GM12878 (cell line): ENCODE results near the gene PSMB4. TPM values are rescaled to one million over a fixed set of nuclear protein-coding genes. Genes with fewer than 3 reads are reported as not detected.

Experiments used
- ATAC-seq: fragments of 200-7000 bp; cut with Tn5 transposase; 3 replicates; pipeline ENCODE4 v1.9.1; 2020; ENCODE audit warnings: mild to moderate bottlenecking, moderate library complexity
- BruUV-seq: library from RNA; stranded (reverse); fragments of 400-500 nt; replicated peaks from 2 replicates; lab custom pipeline; 2021; lab: Mats Ljungman, UMichigan
- CTCF ChIA-PET: fragments of 300-600 bp; sonication (Branson Sonifier 250); formaldehyde crosslinking; extraction: SDS; loops from one replicate; lab custom pipeline; 2021; ENCODE audit warnings: inconsistent platforms; lab: Yijun Ruan, JAX
- POLR2A ChIA-PET: fragments of 350-600 bp; formaldehyde crosslinking; extraction: SDS; loops from one replicate; lab custom pipeline; 2021; ENCODE audit warnings: inconsistent platforms; lab: Charles Lee
- RAD21 ChIA-PET: fragments of 300-600 bp; sonication (Branson Sonifier 250); formaldehyde crosslinking; loops from one replicate; lab custom pipeline; 2023; ENCODE audit warnings: antibody characterized with exemption; ENCODE audit not compliant: unreplicated experiment; lab: Charles Lee
- SMC1A ChIA-PET: fragments of 300-600 bp; sonication (Branson Sonifier 250); formaldehyde crosslinking; loops from one replicate; lab custom pipeline; 2023; ENCODE audit not compliant: unreplicated experiment, uncharacterized antibody; lab: Charles Lee
- DNase-seq: peaks from one replicate; pipeline ENCODE4 v3.0.0-alpha.2; 2011; ENCODE audit warnings: low read depth, low spot score
- FAIRE-seq: peaks from 3 replicates; lab custom pipeline; 2011; peaks lifted over from hg19 to GRCh38; lab: Jason Lieb, UNC
- H2AFZ ChIP-seq: 2 replicates; pipeline ENCODE4 v1.6.0; 2011; ENCODE audit warnings: low read depth, low read length, control low read depth; ENCODE audit not compliant: control insufficient read depth
- H3K27ac ChIP-seq: 2 replicates; pipeline ENCODE4 v1.5.1; 2011; ENCODE audit warnings: control low read depth; ENCODE audit not compliant: control insufficient read depth, insufficient read depth
- H3K27me3 ChIP-seq, 2 experiments: replicated peaks in 1 of 2; 2 replicates each; pipeline versions ENCODE4 v1.6.0 to v1.6.1; 2011; ENCODE audit warnings: low read length in 1 of 2; ENCODE audit not compliant: control insufficient read depth in 2 of 2, insufficient read depth in 2 of 2
- H3K36me3 ChIP-seq, 2 experiments: 2 replicates each; pipeline ENCODE4 v1.5.1; 2011; ENCODE audit warnings: low read length in 1 of 2; ENCODE audit not compliant: control insufficient read depth in 2 of 2, insufficient read depth in 2 of 2
- H3K4me1 ChIP-seq: 2 replicates; pipeline ENCODE4 v1.6.1; 2011; ENCODE audit warnings: mild to moderate bottlenecking, low read length, moderate library complexity, mixed read lengths; ENCODE audit not compliant: control insufficient read depth, insufficient read depth
- H3K4me2 ChIP-seq: 2 replicates; pipeline ENCODE4 v1.6.0; 2011; ENCODE audit warnings: control low read depth; ENCODE audit not compliant: control insufficient read depth, insufficient read depth
- H3K4me3 ChIP-seq: fragments of 200-600 bp; sonication (generic); 2 replicates; pipeline ENCODE4 v1.5.1; 2016
- H3K79me2 ChIP-seq: 2 replicates; pipeline ENCODE4 v1.6.0; 2011; ENCODE audit warnings: low read length; ENCODE audit not compliant: control insufficient read depth, insufficient read depth
- H3K9ac ChIP-seq: 2 replicates; pipeline ENCODE4 v1.8.0; 2011; ENCODE audit warnings: low read length, control low read depth, mixed read lengths; ENCODE audit not compliant: control insufficient read depth, insufficient read depth
- H3K9me3 ChIP-seq: replicated peaks from 3 replicates; pipeline ENCODE4 v1.5.1; 2011; ENCODE audit warnings: mild to moderate bottlenecking, low read length; ENCODE audit not compliant: control insufficient read depth, insufficient read depth
- H4K20me1 ChIP-seq: 2 replicates; pipeline ENCODE4 v1.6.0; 2011; ENCODE audit not compliant: control insufficient read depth, insufficient read depth
- ASH2L ChIP-seq: fragments of 300-600, 200-600 bp; sonication (generic); IDR thresholded peaks from 2 replicates; pipeline ENCODE4 v1.6.1; 2017; ENCODE audit warnings: low read depth, mild to moderate bottlenecking, borderline replicate concordance
- CHD1 ChIP-seq: IDR thresholded peaks from 2 replicates; pipeline ENCODE4 v1.6.1; 2012; ENCODE audit warnings: low read depth, low read length, improper control_type of control experiment
- CREM ChIP-seq: IDR thresholded peaks from 2 replicates; pipeline ENCODE4 v1.6.1; 2014; ENCODE audit warnings: antibody characterized with exemption, low read depth
- E2F4 ChIP-seq: IDR thresholded peaks from 2 replicates; pipeline ENCODE4 v1.6.1; 2012; ENCODE audit warnings: low read depth, low read length, improper control_type of control experiment
- EZH2 ChIP-seq: IDR thresholded peaks from 2 replicates; pipeline ENCODE4 v1.6.1; 2012; ENCODE audit warnings: low read depth, mild to moderate bottlenecking, control low read depth, inconsistent platforms, low read length, borderline replicate concordance; ENCODE audit not compliant: control insufficient read depth
- GABPA ChIP-seq: IDR thresholded peaks from 2 replicates; pipeline ENCODE4 v1.6.1; 2014; ENCODE audit warnings: antibody characterized with exemption, low read depth, mild to moderate bottlenecking, inconsistent platforms
- JUNB ChIP-seq: IDR thresholded peaks from 2 replicates; pipeline ENCODE4 v1.6.1; 2016; ENCODE audit warnings: antibody characterized with exemption, mild to moderate bottlenecking
- MXI1 ChIP-seq: fragments of 150-350 bp; IDR thresholded peaks from 2 replicates; pipeline ENCODE4 v1.6.1; 2011; ENCODE audit warnings: low read depth, mild to moderate bottlenecking, inconsistent platforms, low read length, improper control_type of control experiment
- NFIC ChIP-seq: IDR thresholded peaks from 2 replicates; pipeline ENCODE4 v1.6.1; 2012; ENCODE audit warnings: low read depth, mild to moderate bottlenecking, inconsistent platforms, low read length, moderate library complexity
- NFXL1 ChIP-seq: fragments of 450-650 bp; IDR thresholded peaks from 2 replicates; pipeline ENCODE4 v1.6.1; 2017; ENCODE audit warnings: antibody characterized with exemption, mild to moderate bottlenecking, borderline replicate concordance
- NFYB ChIP-seq: IDR thresholded peaks from 2 replicates; pipeline ENCODE4 v1.6.1; 2011; ENCODE audit warnings: low read depth, mild to moderate bottlenecking, low read length, improper control_type of control experiment, moderate library complexity; ENCODE audit not compliant: insufficient read depth
- NKRF ChIP-seq: fragments of 450-650 bp; conservative IDR thresholded peaks from 2 replicates; pipeline ENCODE4 v1.6.1; 2017; ENCODE audit warnings: mild to moderate bottlenecking, moderate library complexity
- RELA ChIP-seq: fragments of 450-650 bp; IDR thresholded peaks from 2 replicates; pipeline ENCODE4 v1.8.0; 2014; ENCODE audit warnings: borderline replicate concordance; ENCODE audit not compliant: partially characterized antibody
- SKIL ChIP-seq: fragments of 450-650 bp; IDR thresholded peaks from 2 replicates; pipeline ENCODE4 v1.6.1; 2017; ENCODE audit warnings: mild to moderate bottlenecking, low read depth, inconsistent platforms; ENCODE audit not compliant: poor library complexity, severe bottlenecking
- SMAD5 ChIP-seq: IDR thresholded peaks from 2 replicates; pipeline ENCODE4 v1.6.1; 2016; ENCODE audit warnings: antibody characterized with exemption, low read depth
- SMC3 ChIP-seq: IDR thresholded peaks from 2 replicates; pipeline ENCODE4 v1.6.1; 2011; ENCODE audit warnings: low read length, improper control_type of control experiment, borderline replicate concordance
- SREBF1 ChIP-seq: IDR thresholded peaks from 2 replicates; pipeline ENCODE4 v1.6.1; 2012; ENCODE audit warnings: mild to moderate bottlenecking, low read length
- ZNF274 ChIP-seq: IDR thresholded peaks from one replicate; pipeline ENCODE4 v1.8.0; 2011; ENCODE audit not compliant: insufficient read length, insufficient read depth
- ZNF384 ChIP-seq: IDR thresholded peaks from 2 replicates; pipeline ENCODE4 v1.6.1; 2012; ENCODE audit warnings: low read depth, mild to moderate bottlenecking, low read length, improper control_type of control experiment, borderline replicate concordance
- WGBS: methylation state at CpG from one replicate; pipeline ENCODE4 v1.1.6; 2016; ENCODE audit warnings: low lambda C conversion rate; ENCODE audit not compliant: insufficient replicate concordance, insufficient coverage; ENCODE audit errors: missing lambda C conversion rate; 5-methylcytosine and 5-hydroxymethylcytosine counted together
- in situ Hi-C: fragments of 300-500 bp; cut with MboI; formaldehyde crosslinking; loops from 9 replicates; pipeline ENCODE4 v1.14.3; 2018; ENCODE audit warnings: mixed read lengths
- intact Hi-C: fragments of 100-400 bp; cut with micrococcal nuclease; formaldehyde crosslinking; loops from one replicate; pipeline ENCODE4 v1.14.2; 2022; ENCODE audit not compliant: unreplicated experiment
- polyA plus RNA-seq, 11 experiments: library from polyadenylated mRNA; depleted of rRNA in 4 of 11; unstranded in 6 of 11; stranded (reverse) in 5 of 11; fragments of >200 nt; fragmentation: Nextera tagmentation in 4 of 11; fragmentation: Illumina TruSeq in 1 of 11; extraction: Ambion mirVana in 4 of 11; extraction: Trizol in 1 of 11; gene quantifications; 1 replicate in 1 of 11; 2 replicates in 10 of 11; pipeline versions ENCODE4 v1.2.1 to v1.2.3, GENCODE V29; 2011 to 2016; ENCODE audit warnings: inconsistent platforms in 2 of 11, missing spikeins in 2 of 11, low read depth in 1 of 11
- total RNA-seq, 4 experiments: library from RNA; depleted of rRNA in 3 of 4; stranded (reverse); fragments of >200 nt in 3 of 4; fragmentation: Illumina TruSeq in 1 of 4; extraction: Trizol in 1 of 4; gene quantifications; 2 replicates each; pipeline versions ENCODE4 v1.2.1 to v1.2.3, GENCODE V29; 2013 to 2021

The PSMB4 gene
- total and polyA plus RNA-seq, 10 of the 15 experiments (the other 5 are each of a cell fraction or from before 2014, with no cell fraction given): 278 to 610 (median 421) TPM

GRCh38 chr1:151406176-151406575 is 6.8 kb downstream of the PSMB4 start:
- no peaks in the 10 kb centered on the region for H4K20me1 ChIP-seq
- no peak overlapping the region for H2AFZ ChIP-seq
- intact Hi-C loops (no loop called here), in situ Hi-C loops (no loop called here)
- no TSS peak for BruUV-seq
- H3K9ac ChIP-seq: no peak overlapping the region
- ATAC-seq: no peak
- WGBS: 91% methylated on average over 8 of the region's 8 CpGs
- H3K4me1 ChIP-seq: peaks cover 1% of the 10 kb centered on the region; the same call in 1 of the 2 replicates
- H3K4me2 ChIP-seq: no peak overlapping the region
- no peak for FAIRE-seq
- SMC1A ChIA-PET: interaction anchor here (1.3 kb wide), 1 partner anchor 12 kb away, joined by 5 read pairs; no protein-coding TSS in a partner anchor
- no peak overlapping the region for H3K27ac ChIP-seq
- RAD21 ChIA-PET: interaction anchor here (0.5 to 0.8 kb wide), 2 partner anchors 12 to 121 kb away, joined by 3 read pairs; no protein-coding TSS in a partner anchor
- H3K79me2 ChIP-seq: peaks cover 3% of the 10 kb centered on the region; the same call in 1 of the 2 replicates
- H3K9me3 ChIP-seq: no peaks in the 10 kb centered on the region
- H3K36me3 ChIP-seq: peaks cover 17 to 53% of the 10 kb centered on the region in 2 experiments
- no peaks in the 10 kb centered on the region for H3K27me3 ChIP-seq
- TF ChIP-seq NFIC (no peak), NFXL1 (no peak), ZNF274 (no peak), RELA (no peak), NKRF (no peak), MXI1 (no peak), GABPA (no peak), SKIL (no peak), JUNB (no peak), SMC3 (no peak), CHD1 (no peak), NFYB (no peak), SREBF1 (no peak), SMAD5 (no peak), EZH2 (no peak), E2F4 (no peak), ZNF384 (no peak), ASH2L (no peak), CREM (no peak)
- CTCF ChIA-PET: interaction anchor here (0.7 to 2.1 kb wide), 3 partner anchors 10 to 65 kb away, joined by 3 to 7 read pairs (median 6); no protein-coding TSS in a partner anchor
- POLR2A ChIA-PET: interaction anchor here (0.5 to 1.5 kb wide), 4 partner anchors 36 to 1337 kb away, joined by 3 to 4 read pairs (median 3); no protein-coding TSS in a partner anchor
- H3K4me3 ChIP-seq: no peak overlapping the region
- no peak for DNase-seq
